Measurements from ENCODE around the gene CRX.
"Not testable (repeated sequence)": the region's sequence is repeated elsewhere in the genome, so short reads cannot be mapped to it uniquely, and the experiment has no call there.

Gene CRX

DNA sequence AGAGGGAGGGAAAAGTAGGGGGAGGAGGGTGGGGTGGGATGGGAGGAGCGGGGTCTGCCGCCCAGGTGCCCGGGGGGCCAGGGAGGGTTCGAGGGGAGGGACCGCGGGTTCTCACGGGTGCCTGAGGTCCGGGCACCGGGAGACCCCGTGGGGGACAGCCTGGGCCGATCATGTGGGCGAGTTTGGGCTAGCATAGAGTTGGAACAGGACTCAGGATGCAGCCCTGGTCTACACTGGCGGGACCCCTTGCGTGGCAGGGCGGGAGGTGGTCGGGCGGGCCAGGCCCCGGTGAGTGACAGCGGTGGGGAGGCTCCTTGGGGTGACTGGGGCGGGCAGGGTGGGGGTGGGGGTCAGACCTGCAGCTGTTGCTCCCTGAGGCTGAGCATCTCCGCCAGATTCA is 18.6 kb upstream of the CRX start:
- not testable (repeated sequence) for DNase-seq (ENCODE audit: extremely low read depth in 1 of 2, low read depth in 1 of 2)

DNA sequence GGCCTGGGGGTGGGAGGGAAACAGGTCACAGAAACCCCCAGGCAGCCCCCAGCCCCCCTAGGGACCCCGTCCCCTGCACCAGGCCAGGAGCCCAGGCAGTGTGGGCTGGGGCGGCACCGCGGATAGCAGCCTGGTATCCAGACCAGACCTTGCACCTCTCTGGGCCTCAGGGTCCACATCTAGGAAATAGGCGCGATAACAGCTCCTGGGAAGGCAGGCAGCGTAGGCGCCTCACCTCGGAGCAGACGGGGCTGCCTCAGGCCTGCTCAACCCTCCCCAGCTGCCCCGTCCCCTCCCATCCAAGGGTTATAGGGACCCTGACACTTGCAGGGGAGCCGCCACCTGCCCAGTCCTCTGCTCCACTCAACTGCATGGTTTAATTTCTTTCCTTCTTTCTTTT is 18.1 kb upstream of the CRX start:
- not testable (repeated sequence) for DNase-seq (ENCODE audit: extremely low read depth in 1 of 2, low read depth in 1 of 2)

DNA sequence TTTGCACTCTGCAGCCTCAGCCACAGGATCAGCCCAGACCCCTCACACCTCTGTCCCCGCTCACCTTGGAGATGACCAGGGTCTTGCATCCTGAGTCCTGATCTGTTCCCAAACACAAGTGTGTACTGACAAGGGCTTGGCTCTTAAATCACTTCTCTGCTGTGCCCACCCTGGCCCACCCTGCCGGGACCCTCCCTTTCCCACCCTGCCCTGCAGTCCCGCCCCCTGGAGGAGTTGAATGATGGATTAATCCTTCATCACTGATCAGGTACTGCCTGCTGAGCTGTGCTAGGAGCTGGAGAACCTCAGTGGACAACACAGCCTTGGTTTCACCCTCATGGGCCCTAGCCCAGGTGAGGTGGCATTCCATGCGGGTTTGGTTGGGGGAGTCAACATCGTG is 17.3 kb upstream of the CRX start, which contains the start of gene TPRX1:
TPRX1 (minus strand) TSS at position 101 of the 400 bp plus-strand sequence; CDS start at position 89, 12 bp downstream.
- DNase-seq (ENCODE audit: extremely low read depth in 1 of 2, low read depth in 1 of 2) = not testable (repeated sequence)

DNA sequence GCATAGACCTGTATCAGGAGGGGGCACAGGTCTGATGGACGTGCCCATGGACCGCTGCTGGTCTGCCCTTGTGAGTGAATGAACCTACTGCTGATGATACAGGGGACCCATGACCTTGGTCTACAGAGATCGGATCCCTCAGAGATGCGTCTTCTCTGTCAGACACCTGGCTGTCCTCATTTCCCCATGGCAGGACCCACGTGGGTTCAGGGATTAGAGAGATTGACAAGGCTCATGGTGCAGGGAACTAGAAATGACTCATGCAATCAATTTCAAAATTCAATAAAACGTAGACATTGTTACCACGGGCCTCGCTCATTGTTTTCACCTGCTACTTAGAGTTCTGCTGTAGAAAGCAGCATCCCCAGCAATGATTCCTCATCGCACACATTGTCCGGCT is 16.4 kb upstream of the CRX start:
- DNase-seq (ENCODE audit: extremely low read depth in 1 of 2, low read depth in 1 of 2) = no peak

DNA sequence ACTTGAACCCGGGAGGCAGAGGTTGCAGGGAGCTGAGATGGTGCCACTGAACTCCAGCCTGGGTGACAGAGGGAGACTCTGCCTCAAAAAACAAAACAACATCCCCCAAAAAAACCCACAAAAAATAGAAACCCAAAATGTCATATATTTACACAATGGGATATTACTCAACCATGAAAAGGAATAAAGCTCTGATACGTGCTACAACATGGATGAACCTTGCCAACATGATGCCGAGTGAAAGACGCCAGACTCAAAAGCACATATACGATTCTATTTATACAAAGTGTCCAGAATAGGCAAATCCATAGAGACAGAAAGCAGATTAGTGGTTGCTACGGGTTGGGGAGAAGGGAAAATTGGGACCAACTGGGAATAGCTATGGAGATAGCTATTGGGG is 15.3 kb upstream of the CRX start:
- no peak for DNase-seq (ENCODE audit: extremely low read depth in 1 of 2, low read depth in 1 of 2)

- DNase-seq (ENCODE audit: extremely low read depth in 1 of 2, low read depth in 1 of 2) = peak; percentile 45 to 68
Observed at GRCh38 chr19:47813304-47813994, 8.3 kb upstream of the CRX start.

DNA sequence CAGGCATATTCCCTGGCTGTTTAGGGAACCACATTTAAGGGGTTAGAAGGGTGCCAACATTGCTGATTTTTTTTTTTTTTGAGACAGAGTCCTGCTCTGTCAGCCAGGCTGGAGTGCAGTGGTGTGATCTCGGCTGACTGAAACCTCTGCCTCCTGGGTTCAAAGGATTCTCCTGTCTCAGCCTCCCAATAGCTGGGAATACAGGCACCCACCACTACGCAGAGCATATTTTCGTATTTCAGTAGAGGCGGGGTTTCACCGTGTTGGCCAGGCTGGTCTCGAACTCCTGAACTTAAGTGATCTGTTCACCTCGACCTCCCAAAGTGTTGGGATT is 7.8 kb upstream of the CRX start:
- DNase-seq (ENCODE audit: extremely low read depth in 1 of 2, low read depth in 1 of 2) = no peak

- DNase-seq (ENCODE audit: extremely low read depth in 1 of 2, low read depth in 1 of 2) = not testable (repeated sequence)
Observed at GRCh38 chr19:47816270-47816669, 5.5 kb upstream of the CRX start.

- not testable (repeated sequence) for DNase-seq (ENCODE audit: extremely low read depth in 1 of 2, low read depth in 1 of 2)
Observed at GRCh38 chr19:47818221-47818620, 3.5 kb upstream of the CRX start.

DNA sequence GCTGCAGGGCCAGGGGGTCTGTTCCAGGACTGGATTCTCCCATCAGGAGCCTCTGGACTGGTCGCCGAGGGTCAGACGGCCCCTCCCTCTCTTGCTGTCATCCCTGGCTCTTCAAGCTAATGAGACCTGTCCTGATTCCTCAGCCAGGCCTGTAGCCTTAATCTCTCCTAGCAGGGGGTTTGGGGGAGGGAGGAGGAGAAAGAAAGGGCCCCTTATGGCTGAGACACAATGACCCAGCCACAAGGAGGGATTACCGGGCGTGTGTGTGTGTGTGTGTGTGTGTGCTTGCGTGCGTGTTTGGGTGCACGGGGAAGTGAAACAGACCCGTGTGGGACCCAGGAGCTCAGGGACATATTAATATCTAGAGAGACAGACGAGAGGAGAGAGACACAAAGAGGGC is 1.9 kb upstream of the CRX start:
- DNase-seq (ENCODE audit: extremely low read depth in 1 of 2, low read depth in 1 of 2) = no peak

DNA sequence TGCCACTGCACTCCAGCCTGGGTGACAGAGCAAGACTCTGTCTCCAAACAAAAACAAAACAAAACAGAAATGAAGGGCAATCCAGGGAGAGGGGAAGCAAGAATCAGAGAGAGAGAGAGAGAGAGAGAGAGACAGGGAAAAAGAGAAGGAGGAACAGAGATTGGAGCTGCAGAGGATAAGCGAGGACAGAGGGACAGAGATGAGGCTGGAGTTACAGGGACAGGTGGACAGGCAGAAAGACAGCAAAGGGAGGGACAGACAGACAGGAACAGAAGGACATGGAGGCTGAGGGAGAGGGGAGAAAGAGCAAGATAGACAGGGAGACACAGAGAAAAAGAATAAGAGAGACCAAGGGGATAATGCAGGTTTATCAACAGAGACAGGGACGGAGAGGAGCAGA is 1.3 kb upstream of the CRX start:
- DNase-seq (ENCODE audit: extremely low read depth in 1 of 2, low read depth in 1 of 2) = no peak

DNA sequence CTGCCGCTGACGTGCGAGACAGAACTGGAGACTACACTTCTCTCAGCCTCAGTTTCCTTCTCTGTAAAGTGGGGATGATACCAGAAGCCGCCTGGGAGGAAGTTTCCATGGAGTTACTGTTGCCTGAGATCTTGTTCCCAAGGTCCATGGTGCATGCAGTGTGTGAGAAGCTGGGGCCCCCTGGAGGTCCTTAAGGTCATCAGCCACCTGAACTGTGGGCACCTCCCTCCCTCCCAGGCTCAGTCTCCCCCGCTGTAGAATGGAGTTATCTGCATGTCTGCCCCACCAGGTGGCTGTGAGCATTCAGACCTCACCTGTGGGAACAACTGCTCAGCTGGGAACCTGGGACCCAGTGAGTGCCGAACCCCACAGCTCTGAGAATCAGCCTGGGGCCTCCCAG is 2.7 kb downstream of the CRX start:
- DNase-seq (ENCODE audit: extremely low read depth in 1 of 2, low read depth in 1 of 2) = no peak

DNA sequence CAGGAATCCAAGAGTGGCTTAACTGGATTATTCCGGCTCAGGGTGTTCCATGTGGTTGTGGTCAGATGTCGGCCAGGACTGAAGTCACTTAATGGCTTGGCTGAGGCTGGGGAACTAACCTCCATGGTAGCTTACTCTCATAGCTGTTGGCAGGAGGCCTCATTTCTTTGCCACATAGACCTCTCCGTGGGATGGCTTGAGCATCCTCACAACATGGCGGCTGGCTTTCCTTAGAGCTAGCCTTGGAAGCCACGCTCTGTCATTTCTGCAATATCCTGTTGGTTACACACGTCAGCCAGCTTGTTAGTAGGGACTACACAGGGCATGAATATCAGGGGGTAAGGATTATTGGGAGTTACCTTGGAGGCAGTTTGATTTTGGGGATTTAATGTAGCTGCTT is 5.1 kb downstream of the CRX start:
- no peak for DNase-seq (ENCODE audit: extremely low read depth in 1 of 2, low read depth in 1 of 2)

DNA sequence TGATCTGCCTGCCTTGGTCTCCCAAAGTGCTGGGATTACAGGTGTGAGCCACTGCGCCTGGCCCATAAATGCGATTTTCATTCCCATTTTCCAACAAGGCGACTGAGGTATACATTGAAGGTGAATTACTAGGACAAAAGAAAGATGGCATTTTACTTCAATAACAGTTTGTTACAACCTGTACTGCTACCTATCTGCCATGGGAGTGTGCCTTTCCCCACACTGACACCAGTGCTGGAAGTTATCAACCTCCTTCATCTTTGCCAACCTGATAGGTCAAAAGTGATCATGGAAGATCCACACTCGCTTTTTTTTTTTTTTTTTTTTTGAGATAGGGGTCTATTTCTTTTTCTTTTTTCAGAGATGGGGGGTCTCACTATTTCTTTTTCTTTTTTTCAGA is 11.0 kb downstream of the CRX start:
- DNase-seq (ENCODE audit: extremely low read depth in 1 of 2, low read depth in 1 of 2) = no peak

GRCh38 chr19:47836038-47836437 is 14.3 kb downstream of the CRX start:
- no peak for DNase-seq (ENCODE audit: extremely low read depth in 1 of 2, low read depth in 1 of 2)

- DNase-seq (ENCODE audit: extremely low read depth in 1 of 2, low read depth in 1 of 2) = no peak
Observed at GRCh38 chr19:47839411-47839810, 17.7 kb downstream of the CRX start.

- DNase-seq (ENCODE audit: extremely low read depth in 1 of 2, low read depth in 1 of 2) = no peak
Observed at GRCh38 chr19:47839913-47840312, 18.2 kb downstream of the CRX start.

DNA sequence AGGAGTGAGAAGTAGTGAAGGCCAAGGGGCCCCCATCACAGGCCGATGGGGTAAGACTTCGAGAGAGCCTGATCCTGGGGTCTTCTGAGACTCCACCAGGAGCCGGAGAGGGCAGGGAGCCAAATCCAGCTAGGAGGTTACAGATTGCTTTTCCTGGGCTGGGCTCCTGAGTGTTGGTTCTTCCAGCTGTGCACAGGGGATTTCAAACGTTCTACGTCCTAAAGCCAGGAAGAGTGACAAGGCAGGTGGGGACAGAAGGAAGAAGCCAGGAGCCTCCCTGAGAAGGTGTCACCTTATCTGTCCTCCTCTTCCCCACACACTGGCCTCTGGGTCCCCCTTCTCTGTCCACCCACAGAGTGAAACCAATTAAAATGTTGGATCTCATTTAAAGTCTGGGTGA is 21.2 kb downstream of the CRX start:
- DNase-seq (ENCODE audit: extremely low read depth in 1 of 2, low read depth in 1 of 2) = no peak

DNA sequence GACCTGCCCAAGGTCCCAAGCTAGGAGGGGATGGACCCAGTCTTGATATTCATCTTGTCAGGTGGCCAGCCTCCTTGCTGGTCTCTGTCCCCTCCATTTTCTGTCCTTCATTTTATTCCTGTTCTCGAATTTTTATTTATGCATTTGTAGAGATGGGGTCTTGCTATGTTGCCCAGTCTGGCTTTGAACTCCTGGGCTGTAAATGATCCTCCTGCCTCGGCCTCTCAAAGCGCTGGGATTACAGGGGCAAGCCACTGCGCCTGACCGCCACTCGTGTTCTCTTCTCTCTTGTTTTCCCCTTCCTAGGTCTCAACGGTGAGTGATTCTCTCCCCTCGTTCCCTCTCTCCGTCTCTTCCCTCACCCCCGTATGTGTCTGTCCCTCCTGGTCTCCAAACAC is 26.7 kb downstream of the CRX start:
- no peak for DNase-seq (ENCODE audit: extremely low read depth in 1 of 2, low read depth in 1 of 2)

- DNase-seq (ENCODE audit: extremely low read depth in 1 of 2, low read depth in 1 of 2) = no peak
Observed at GRCh38 chr19:47848823-47849473, 27.2 kb downstream of the CRX start.

GRCh38 chr19:47853003-47853402 is 31.3 kb downstream of the CRX start:
- DNase-seq (ENCODE audit: extremely low read depth in 1 of 2, low read depth in 1 of 2) = no peak

- no peak for DNase-seq (ENCODE audit: extremely low read depth in 1 of 2, low read depth in 1 of 2)
Observed at GRCh38 chr19:47854459-47854858, 32.7 kb downstream of the CRX start.

GRCh38 chr19:47858231-47858630 is 36.5 kb downstream of the CRX start:
- DNase-seq (ENCODE audit: extremely low read depth in 1 of 2, low read depth in 1 of 2) = not testable (repeated sequence)

Measured in activated CD8-positive, alpha-beta memory T cell treated with anti-CD3 and anti-CD28 coated beads for 1 hour (primary cell).